Activated naive CD4-positive, alpha-beta T cell treated with anti-CD3 and anti-CD28 coated beads, Interleukin-2, amount 50 U/mL, for 72 hours (primary cell): ENCODE results near the gene CCDC73. TPM values are rescaled to one million over a fixed set of nuclear protein-coding genes. Genes with fewer than 3 reads are reported as not detected.
"Not testable (repeated sequence)": the region's sequence is repeated elsewhere in the genome, so short reads cannot be mapped to it uniquely, and the experiment has no call there.

Experiments
- ATAC-seq, 2 donors: fragments of 150-1000 bp; cut with Tn5 transposase; 2 replicates each; pipeline ENCODE4 v1.10.0; 2021; ENCODE audit warnings: mild to moderate bottlenecking in 2 of 2, moderate library complexity in 2 of 2
- DNase-seq, 2 donors: peaks; one replicate each; pipeline ENCODE4 v3.0.0; 2021 to 2022; ENCODE audit warnings: low spot score in 2 of 2
- H3K27ac Mint-ChIP-seq, 2 donors: one replicate each; pipeline ENCODE4 v1.8.0; 2022; ENCODE audit warnings: mild to moderate bottlenecking in 2 of 2, mixed read lengths in 2 of 2
- H3K36me3 Mint-ChIP-seq, 2 donors: one replicate each; pipeline ENCODE4 v1.8.0; 2022; ENCODE audit warnings: mixed read lengths in 2 of 2
- H3K9me3 Mint-ChIP-seq, 2 donors: one replicate each; pipeline ENCODE4 v1.8.0; 2022; ENCODE audit warnings: mixed read lengths in 2 of 2
- total RNA-seq, 2 donors: library from RNA; stranded (reverse); gene quantifications; one replicate each; pipeline ENCODE4 v1.2.3, GENCODE V29; 2022

CCDC73 gene
- total RNA-seq, 2 donors from 2014 or later = 0.10 TPM; not detected in 1

DNA sequence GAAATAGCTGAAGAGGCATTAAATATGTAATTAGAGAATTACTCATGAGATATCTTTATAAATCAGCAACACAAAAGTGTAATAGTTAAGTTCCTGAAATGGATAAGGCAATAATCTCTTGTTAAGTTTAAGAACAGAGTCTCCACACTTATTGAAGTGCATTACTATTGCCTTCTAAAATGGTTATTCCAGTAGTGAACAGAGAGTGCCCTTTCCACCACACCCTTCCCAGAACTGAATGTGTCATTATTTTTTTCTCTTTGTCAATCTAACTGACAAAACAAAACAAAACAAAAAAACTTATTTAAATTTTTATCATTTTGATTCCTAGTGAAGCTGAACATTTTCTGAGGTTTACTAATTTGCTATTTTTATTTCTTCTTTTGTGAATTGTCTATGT is 26.0 kb upstream of the CCDC73 start:
- no peak for DNase-seq
- peak in 1 of 2 donors; percentile 47 for ATAC-seq
- peaks cover 0 to 7% of the 10 kb centered on the region in 2 donors for H3K36me3 Mint-ChIP-seq
- H3K9me3 Mint-ChIP-seq = no peaks in the 10 kb centered on the region
- H3K27ac Mint-ChIP-seq = peak overlapping the region in 1 of 2 donors; percentile 10

DNA sequence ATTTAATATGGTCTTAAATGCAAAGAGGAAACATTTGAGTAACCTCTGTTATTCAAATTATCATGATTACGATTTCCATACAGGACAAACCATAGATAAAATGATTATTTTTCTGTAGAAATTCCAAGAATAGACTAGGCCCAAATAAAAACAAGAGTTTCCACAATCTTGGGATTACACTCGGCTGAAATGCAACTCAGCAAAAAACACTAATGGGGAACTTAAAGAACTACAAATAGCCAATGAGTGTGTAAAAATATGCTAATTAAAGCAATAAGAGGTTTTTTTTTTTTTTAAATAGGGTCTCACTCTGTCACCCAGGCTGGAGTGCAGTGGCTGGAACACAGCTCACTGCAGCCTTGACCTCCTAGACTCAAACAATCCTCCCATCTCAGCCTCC is 24.7 kb upstream of the CCDC73 start:
- Mint-ChIP-seq H3K36me3 (peaks cover 0 to 7% of the 10 kb centered on the region in 2 donors), H3K27ac (no peak overlapping the region), H3K9me3 (no peaks in the 10 kb centered on the region)
- ATAC-seq (no peak), DNase-seq (no peak)

DNA sequence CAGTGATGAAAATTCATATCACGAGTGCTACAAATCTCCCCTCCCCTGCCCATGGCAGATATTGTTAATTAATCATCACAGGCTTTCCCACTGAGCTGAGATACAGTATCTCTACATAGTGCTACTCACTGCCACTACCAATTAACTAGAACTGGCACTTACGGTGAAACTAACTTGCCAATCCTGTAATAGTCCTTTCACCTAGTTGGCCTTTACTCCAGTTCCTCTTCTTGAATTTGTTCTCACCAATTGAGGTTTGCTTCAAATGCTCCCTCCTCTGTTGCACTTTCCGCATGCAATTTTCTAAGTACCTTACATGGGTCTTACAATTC is 23.4 kb upstream of the CCDC73 start:
- H3K27ac Mint-ChIP-seq = no peak overlapping the region

DNA sequence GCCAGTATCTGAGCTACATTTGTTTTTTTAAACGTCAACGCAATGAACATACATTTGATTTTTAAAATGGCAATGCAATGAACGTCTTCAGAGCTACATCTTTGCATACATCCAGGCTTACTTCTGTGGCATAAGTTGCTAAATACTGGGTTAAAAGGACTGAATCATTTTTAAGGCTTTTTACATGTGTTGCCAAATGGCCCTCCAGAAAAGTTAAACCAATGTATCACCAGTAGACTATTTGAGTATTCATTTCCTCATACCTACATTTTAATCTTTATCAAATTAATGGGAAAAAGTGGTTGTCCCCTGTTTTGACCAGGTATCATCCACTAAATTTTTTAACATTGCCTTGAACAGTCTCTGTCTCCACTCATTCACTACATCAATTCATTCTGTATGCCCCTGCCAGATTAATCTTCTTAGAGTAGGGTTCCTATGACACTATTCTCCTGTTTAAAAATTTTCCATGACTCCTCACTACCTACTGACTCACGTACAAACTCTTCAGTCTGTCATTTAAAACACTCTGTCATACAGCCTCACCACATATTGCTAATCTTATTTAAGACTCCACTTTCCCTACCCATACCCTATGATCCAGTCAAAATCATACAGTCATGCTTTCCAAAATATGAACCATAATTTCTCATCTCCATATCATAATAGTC is 22.9 kb upstream of the CCDC73 start:
- ATAC-seq (peak; percentile 78 to 89), DNase-seq (no peak)
- no peaks in the 10 kb centered on the region for H3K9me3 Mint-ChIP-seq
- no peak overlapping the region for H3K27ac Mint-ChIP-seq
- H3K36me3 Mint-ChIP-seq = peaks cover 0 to under 1% of the 10 kb centered on the region in 2 donors

More for the DNA sequence above, 23.4 kb upstream of the CCDC73 start:
- H3K36me3 Mint-ChIP-seq = peaks cover 0 to 5% of the 10 kb centered on the region in 2 donors
- H3K9me3 Mint-ChIP-seq = no peaks in the 10 kb centered on the region
- ATAC-seq = peak in 1 of 2 donors; percentile 78
- DNase-seq = no peak

DNA sequence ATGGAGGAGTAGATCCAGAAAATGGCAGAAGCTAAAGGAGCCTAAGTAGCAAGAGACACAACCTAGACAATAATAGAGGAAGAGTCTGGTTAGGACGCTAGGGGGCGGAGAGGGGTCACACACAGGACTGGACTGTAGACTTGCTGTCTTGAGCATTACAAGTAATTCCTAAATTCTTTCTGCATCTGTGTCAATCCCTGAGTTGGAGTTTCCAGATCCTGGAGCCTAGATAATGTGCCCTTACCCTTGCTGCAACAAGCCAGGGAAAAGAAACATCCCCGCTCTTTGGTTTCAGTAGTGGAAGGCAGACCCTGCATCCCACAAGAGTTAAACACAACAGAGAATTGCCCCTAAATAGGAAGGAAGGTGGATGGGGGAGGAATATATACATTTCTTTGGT is 14.9 kb upstream of the CCDC73 start:
- DNase-seq = peak in 1 of 2 donors; percentile 66
- H3K9me3 Mint-ChIP-seq = no peaks in the 10 kb centered on the region
- peak; percentile 81 to 86 for ATAC-seq

DNA sequence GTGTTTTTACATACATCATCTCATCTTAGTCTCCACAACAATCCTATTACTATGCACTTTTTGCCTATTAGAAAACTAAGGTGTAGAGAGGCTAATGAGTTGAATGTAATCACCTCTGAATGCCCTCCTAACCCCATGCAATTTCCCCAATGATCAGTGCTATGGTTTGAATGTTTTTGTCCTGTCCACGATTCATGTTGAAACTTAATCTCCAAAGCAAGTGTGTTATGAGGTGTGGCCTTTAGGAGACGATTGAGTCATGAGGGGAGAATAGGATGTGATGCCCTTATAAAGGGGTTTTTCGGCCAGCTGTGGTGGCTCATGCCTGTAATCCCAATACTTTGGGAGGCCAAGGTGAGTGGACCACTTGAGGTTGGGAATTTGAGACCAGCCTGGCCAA is 2.0 kb upstream of the CCDC73 start:
- no peak overlapping the region for H3K27ac Mint-ChIP-seq
- no peak for DNase-seq
- no peaks in the 10 kb centered on the region for H3K36me3 Mint-ChIP-seq
- ATAC-seq = peak; percentile 50 to 67
- no peaks in the 10 kb centered on the region for H3K9me3 Mint-ChIP-seq

More for the DNA sequence above, 14.9 kb upstream of the CCDC73 start:
- no peaks in the 10 kb centered on the region for H3K36me3 Mint-ChIP-seq
- no peak overlapping the region for H3K27ac Mint-ChIP-seq

DNA sequence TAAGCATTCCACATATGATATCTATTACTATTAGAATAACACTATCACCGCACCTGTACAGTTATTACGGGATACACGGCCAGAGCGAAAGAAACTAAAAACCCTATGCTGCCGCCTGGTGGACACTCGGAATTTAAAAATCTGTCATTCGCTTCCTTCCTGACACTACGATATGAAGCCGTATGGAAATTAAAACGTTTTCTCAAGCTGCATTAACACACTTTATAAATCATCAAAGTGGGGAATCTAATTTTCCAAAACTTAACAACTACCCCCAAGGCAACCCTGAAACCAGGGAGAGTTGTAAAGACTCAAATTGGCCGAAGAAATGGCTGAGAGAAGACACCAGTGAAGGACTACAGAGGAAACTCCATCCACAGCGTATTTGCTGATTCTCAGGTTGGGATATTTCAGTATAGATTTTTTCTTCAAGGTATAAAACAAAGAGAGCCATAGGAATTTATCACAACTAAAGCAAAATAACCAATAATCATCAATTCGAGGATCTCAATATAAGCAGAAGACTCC is 1.4 kb downstream of the CCDC73 start:
- no peak overlapping the region for H3K27ac Mint-ChIP-seq
- ATAC-seq = peak; percentile 59 to 67

DNA sequence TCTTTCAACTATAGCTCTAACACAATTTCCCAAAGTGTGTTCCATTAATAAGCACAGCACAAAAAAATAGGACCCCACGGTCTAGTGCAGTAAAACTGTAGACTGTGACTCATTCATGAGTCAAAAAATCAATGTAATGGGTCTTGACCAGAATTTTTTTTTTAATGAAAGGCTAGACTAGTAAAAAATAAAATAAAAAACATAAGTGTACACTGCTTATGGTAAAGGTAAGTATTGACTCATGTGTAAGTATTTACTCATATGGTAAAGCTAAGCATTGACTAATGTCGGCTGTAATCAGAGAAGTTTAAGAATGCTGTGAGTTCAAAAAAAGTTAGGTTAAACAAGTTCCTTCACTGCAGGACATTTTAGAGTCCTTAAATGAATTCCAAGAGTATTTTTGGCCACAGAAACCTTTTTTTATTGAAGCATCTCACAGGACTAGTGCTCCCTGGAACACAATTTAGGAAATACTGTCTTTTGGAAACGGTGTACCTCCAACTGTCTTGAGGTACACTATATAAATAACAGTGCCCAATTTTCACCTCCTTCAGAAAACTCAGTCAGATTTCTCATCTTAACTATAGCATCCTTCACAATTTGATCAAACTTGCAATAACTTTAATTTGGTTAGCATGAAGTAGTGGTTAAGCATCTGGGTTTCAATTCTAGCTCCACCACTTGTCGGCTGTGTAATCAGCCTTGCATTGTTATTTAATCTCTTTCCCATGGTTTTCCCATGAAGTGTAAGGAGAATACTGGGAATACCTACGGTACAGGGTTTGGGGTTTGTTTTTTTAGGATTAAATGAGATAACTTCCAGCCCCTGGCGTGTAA is 2.1 kb downstream of the CCDC73 start:
- no peak overlapping the region for H3K27ac Mint-ChIP-seq
- no peak for DNase-seq
- no peaks in the 10 kb centered on the region for H3K9me3 Mint-ChIP-seq
- H3K36me3 Mint-ChIP-seq = no peaks in the 10 kb centered on the region
- ATAC-seq = peak in 1 of 2 donors; percentile 44

More for the DNA sequence above, 1.4 kb downstream of the CCDC73 start:
- peak in 1 of 2 donors; percentile 71 for DNase-seq
- Mint-ChIP-seq H3K9me3 (no peaks in the 10 kb centered on the region), H3K36me3 (no peaks in the 10 kb centered on the region)

DNA sequence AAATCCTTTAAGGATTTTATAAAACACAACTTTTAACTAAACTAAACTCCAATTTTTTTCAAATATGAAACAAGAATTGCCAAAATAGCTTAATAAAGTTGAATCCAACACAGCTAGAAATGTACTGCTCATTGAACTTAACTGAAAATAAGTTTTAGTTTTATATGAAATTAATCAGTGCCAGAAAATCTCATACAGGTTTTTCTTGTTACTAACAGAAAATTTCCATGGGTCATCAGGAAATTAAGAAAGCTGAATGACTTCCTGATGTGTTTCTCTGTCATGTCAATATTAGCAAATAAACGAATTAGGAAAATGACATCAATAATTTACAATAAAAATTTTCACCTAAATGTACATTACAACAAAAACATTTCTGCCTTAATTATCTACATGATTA is 3.5 kb downstream of the CCDC73 start:
- Mint-ChIP-seq H3K27ac (no peak overlapping the region), H3K9me3 (no peaks in the 10 kb centered on the region), H3K36me3 (no peaks in the 10 kb centered on the region)
- DNase-seq = no peak
- no peak for ATAC-seq

DNA sequence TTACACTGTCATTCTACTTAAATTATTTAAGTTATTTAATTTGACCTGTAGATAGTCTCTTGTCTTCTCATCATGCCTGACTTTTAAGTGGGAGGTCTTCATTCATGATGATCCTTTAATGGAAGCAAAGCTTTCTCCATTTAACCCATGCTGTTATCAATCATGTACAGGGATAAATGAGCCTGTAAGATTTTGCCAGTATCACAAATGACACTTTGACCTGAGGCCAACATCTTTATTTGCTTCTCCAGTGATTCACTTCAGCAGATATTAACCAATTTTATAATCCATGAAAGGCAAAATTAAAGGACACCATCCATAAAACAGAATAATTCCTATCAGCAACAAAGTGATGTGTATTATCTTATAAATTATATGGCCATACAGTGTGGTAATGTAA is 7.7 kb downstream of the CCDC73 start:
- ATAC-seq = no peak
- Mint-ChIP-seq H3K27ac (no peak overlapping the region), H3K36me3 (no peaks in the 10 kb centered on the region), H3K9me3 (no peaks in the 10 kb centered on the region)
- DNase-seq = no peak

DNA sequence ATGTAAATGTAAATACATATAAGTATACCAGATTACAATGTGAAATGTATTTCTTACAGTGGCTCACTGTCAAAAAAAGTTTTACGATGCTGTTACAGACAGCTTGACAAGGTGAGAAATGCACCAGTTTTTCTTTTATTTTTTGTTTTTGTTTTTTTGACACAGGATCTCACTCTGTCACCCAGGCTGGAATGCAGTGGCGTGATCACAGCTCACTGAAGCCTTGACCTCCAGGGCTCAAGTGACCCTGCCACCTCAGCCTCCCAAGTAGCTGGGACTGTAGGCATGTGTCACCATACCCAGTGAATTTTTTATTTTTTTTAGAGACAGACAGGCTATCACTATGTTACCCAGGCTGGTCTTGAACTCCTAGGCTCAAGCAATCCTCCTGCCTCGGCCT is 9.2 kb downstream of the CCDC73 start:
- Mint-ChIP-seq H3K27ac (no peak overlapping the region), H3K9me3 (no peaks in the 10 kb centered on the region), H3K36me3 (no peaks in the 10 kb centered on the region)
- ATAC-seq = no peak
- DNase-seq = no peak

DNA sequence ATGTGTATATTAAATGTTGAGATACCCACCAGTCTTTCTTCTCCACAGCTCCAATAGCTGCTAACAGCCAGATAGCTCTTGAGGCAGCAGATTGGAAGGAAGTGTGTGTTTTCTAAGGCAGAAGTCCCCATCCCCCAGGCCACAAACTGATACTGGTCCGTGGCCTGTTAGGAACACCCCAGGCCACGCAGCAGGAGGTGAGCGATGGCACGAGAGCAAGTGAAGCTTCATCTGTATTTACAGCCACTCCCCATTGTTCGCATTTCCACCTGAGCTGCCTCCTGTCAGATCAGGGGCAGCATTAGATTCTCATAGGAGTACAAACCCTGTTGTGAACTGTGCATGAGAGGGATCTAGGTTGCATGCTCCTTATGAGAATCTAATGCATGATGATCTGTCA is 12.7 kb downstream of the CCDC73 start:
- H3K27ac Mint-ChIP-seq = no peak overlapping the region
- H3K9me3 Mint-ChIP-seq = no peaks in the 10 kb centered on the region
- DNase-seq = no peak

DNA sequence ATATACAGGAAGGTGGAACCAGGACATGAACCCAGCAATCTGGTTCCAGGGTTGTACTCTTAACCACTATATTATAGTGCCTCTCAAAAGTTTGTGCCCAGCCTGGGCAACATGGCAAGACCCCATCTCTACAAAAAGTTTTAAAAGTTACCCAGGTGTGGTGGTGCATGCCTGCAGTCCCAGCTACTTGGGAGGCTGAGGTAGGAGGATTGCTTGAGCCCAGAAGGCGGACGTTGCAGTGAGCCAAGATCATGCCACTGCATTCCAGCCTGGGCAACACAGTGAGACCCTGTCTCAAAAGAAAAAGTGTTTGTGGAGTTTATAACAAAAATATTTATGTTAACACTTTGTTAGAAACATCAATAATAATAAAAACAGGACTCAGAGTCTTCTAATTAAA is 13.6 kb downstream of the CCDC73 start:
- not testable (repeated sequence) for H3K9me3 Mint-ChIP-seq, H3K36me3 Mint-ChIP-seq, ATAC-seq, DNase-seq, H3K27ac Mint-ChIP-seq

More for the DNA sequence above, 12.7 kb downstream of the CCDC73 start:
- no peaks in the 10 kb centered on the region for H3K36me3 Mint-ChIP-seq
- ATAC-seq = no peak

DNA sequence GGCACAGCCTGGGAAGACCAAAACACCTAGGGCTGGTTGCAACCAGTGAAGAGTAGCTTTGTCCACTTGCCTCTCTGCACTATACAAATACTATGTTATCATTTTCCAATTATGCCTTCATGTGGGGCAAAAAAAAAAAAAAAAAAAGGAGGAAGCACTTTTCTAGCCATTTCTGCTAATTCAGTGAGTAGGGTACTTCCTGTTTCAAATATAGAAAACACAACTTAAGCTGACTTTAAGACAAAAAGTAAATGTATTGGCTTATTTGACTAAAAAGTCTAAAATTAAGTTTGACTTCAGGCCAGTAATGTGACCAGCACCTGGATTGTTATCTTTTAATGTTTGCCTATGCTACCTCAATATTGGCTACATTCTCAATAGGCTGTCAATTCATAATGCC is 15.3 kb downstream of the CCDC73 start:
- Mint-ChIP-seq H3K9me3 (no peaks in the 10 kb centered on the region), H3K36me3 (peaks cover 0 to 6% of the 10 kb centered on the region in 2 donors), H3K27ac (no peak overlapping the region)
- ATAC-seq (no peak), DNase-seq (no peak)

DNA sequence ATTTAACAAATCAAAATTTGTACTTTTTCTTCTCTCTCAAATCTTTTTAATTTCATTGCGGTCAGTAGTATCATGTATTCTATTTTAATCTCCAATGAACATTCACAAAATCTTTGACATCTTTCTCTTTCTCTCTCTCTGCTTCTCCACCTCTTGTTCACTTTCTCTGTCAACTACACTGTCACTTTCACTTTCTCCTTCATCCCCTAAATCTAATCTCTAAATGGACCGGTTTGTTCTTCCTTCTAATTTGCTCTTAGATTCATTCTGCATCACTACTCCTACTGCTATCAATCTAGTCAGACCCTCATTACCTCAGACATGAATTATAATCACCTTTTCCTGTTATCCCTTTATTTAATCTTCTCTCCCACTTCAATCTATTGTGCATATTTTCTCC is 18.6 kb downstream of the CCDC73 start:
- DNase-seq (no peak), ATAC-seq (no peak)
- Mint-ChIP-seq H3K9me3 (no peaks in the 10 kb centered on the region), H3K36me3 (peaks cover 0 to 6% of the 10 kb centered on the region in 2 donors), H3K27ac (peak overlapping the region in 1 of 2 donors; percentile 63)

DNA sequence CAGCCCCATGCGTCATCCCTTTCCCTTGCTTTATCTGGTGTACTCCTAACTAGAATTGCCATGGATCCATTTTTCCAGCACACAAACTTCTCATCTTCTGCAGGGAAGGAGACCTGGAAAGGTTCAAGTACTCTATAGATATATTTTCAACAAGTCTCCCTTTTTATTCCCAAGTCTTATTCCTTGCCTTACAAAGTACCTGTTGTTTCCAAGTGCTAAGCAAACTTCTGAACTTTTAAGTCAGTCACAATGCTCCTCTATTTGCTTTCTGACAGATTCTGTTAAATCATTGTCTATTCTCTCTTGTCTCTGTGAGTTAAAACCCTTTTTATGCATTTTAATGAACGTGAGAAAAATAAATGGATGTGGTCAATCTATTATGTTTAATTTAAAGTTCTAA is 20.4 kb downstream of the CCDC73 start:
- no peak for ATAC-seq
- H3K36me3 Mint-ChIP-seq = peaks cover 0 to 6% of the 10 kb centered on the region in 2 donors
- no peaks in the 10 kb centered on the region for H3K9me3 Mint-ChIP-seq
- H3K27ac Mint-ChIP-seq = no peak overlapping the region
- DNase-seq = no peak

DNA sequence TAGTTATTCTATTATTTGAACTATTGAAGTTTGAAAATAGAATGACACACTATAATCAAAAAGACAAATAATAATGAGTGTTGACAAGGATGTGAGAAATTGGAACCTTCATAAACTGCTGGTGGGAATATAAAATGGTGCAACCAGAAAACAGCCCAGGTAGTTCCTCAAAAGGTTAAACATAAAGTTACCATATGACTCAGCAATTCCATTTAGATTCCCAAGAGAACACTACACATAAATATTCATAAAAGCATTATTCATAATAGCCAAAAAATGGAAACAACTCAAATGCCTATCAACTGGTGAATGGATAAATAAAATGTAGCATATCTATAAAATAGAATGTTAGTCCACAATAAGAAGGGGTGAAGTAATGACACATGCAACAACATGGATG is 21.7 kb downstream of the CCDC73 start:
- no peak overlapping the region for H3K27ac Mint-ChIP-seq
- no peak for DNase-seq
- no peak for ATAC-seq
- no peaks in the 10 kb centered on the region for H3K9me3 Mint-ChIP-seq
- peaks cover 0 to 6% of the 10 kb centered on the region in 2 donors for H3K36me3 Mint-ChIP-seq
